Activated CD8-positive, alpha-beta T cell treated with anti-CD3 and anti-CD28 coated beads for 36 hours (primary cell): Measurements from ENCODE around the gene ARVCF. TPM values are rescaled to one million over a fixed set of nuclear protein-coding genes. Genes with fewer than 3 reads are reported as not detected.
"Not testable (repeated sequence)": the region's sequence is repeated elsewhere in the genome, so short reads cannot be mapped to it uniquely, and the experiment has no call there.

Experiments used
- ATAC-seq: fragments of 200-7000 bp; cut with Tn5 transposase; one replicate; pipeline ENCODE4 v1.10.0; 2021; ENCODE audit warnings: mild to moderate bottlenecking, moderate library complexity
- CTCF ChIA-PET: fragments of 350-600 bp; sonication (Branson Sonifier 250); formaldehyde crosslinking; loops from one replicate; lab custom pipeline; 2021; ENCODE audit warnings: antibody characterized with exemption; lab: Charles Lee
- POLR2A ChIA-PET: fragments of 350-600 bp; sonication (Branson Sonifier 250); formaldehyde crosslinking; loops from one replicate; lab custom pipeline; 2021; ENCODE audit warnings: antibody characterized with exemption; lab: Charles Lee
- DNase-seq: peaks from one replicate; pipeline ENCODE4 v3.0.0-alpha.2; 2020
- H3K27ac Mint-ChIP-seq: one replicate; pipeline ENCODE4 v1.8.0; 2021; ENCODE audit warnings: mild to moderate bottlenecking, mixed read lengths
- H3K27me3 Mint-ChIP-seq: one replicate; pipeline ENCODE4 v1.8.0; 2021; ENCODE audit warnings: mixed read lengths
- H3K36me3 Mint-ChIP-seq: one replicate; pipeline ENCODE4 v1.8.0; 2021; ENCODE audit warnings: low read depth, mixed read lengths
- H3K4me1 Mint-ChIP-seq: one replicate; pipeline ENCODE4 v1.8.0; 2021; ENCODE audit warnings: low read depth, mixed read lengths
- H3K4me3 Mint-ChIP-seq: one replicate; pipeline ENCODE4 v1.8.0; 2021; ENCODE audit warnings: mild to moderate bottlenecking, moderate library complexity, mixed read lengths
- H3K9me3 Mint-ChIP-seq: one replicate; pipeline ENCODE4 v1.8.0; 2021; ENCODE audit warnings: mixed read lengths
- CTCF ChIP-seq: fragments of 200-600 bp; IDR thresholded peaks from one replicate; pipeline ENCODE4 v1.8.0; 2022; ENCODE audit warnings: antibody characterized with exemption, mild to moderate bottlenecking
- intact Hi-C: fragments of 100-400 bp; cut with micrococcal nuclease; formaldehyde crosslinking; loops from one replicate; pipeline ENCODE4 v1.10.0; 2022
- total RNA-seq, 2 experiments: library from RNA; stranded (reverse); gene quantifications; one replicate each; pipeline ENCODE4 v1.2.3, GENCODE V29; 2021

The ARVCF gene
- total RNA-seq, 2 experiments from 2014 or later, result 1.2 to 1.9 TPM

- CTCF ChIA-PET, result interaction anchor here (0.5 to 2.7 kb wide), 3 partner anchors 12 to 217 kb away, joined by 3 to 13 read pairs (median 3); partner anchors contain the start of gene GP1BB
- no peak for TF ChIP-seq CTCF
- peaks cover 39% of the 10 kb centered on the region for H3K36me3 Mint-ChIP-seq
- intact Hi-C loops, result no loop called here
- DNase-seq (no peak), ATAC-seq (peak; percentile 3)
- H3K9me3 Mint-ChIP-seq, result peaks cover 12% of the 10 kb centered on the region
- peaks cover 32% of the 10 kb centered on the region for H3K4me1 Mint-ChIP-seq
- H3K27ac Mint-ChIP-seq, result peak overlapping the region; percentile 78
- H3K4me3 Mint-ChIP-seq, result peak overlapping the region; percentile 97
- POLR2A ChIA-PET, result interaction anchor here (1.0 to 2.3 kb wide), 9 partner anchors 10 to 303 kb away, joined by 3 to 8 read pairs (median 3); partner anchors contain the start of gene TRMT2A
- H3K27me3 Mint-ChIP-seq, result no peaks in the 10 kb centered on the region
Measured at GRCh38 chr22:19940536-19941364, 75.9 kb downstream of the ARVCF start.

GRCh38 chr22:19937616-19938473 lies 78.8 kb downstream of the ARVCF start:
- Mint-ChIP-seq H3K4me1 (peaks cover 14% of the 10 kb centered on the region), H3K27me3 (no peaks in the 10 kb centered on the region), H3K4me3 (no peak overlapping the region), H3K27ac (no peak overlapping the region), H3K36me3 (peaks cover 31% of the 10 kb centered on the region), H3K9me3 (peaks cover 18% of the 10 kb centered on the region)
- no peak for DNase-seq
- no peak for TF ChIP-seq CTCF
- intact Hi-C loops, result no loop called here
- ChIA-PET POLR2A (no interaction called here), CTCF (interaction anchor here (0.8 to 1.3 kb wide), 3 partner anchors 9 to 28 kb away, joined by 3 to 5 read pairs (median 3); no protein-coding TSS in a partner anchor)
- ATAC-seq, result no peak

GRCh38 chr22:19936513-19936912 lies 80.1 kb downstream of the ARVCF start:
- no peak overlapping the region for H3K27ac Mint-ChIP-seq
- ChIA-PET CTCF (interaction anchor here (0.8 to 1.9 kb wide), 4 partner anchors 10 to 26 kb away, joined by 3 to 5 read pairs (median 3); no protein-coding TSS in a partner anchor), POLR2A (no interaction called here)
- no peaks in the 10 kb centered on the region for H3K27me3 Mint-ChIP-seq
- DNase-seq (no peak), ATAC-seq (no peak)
- peaks cover 27% of the 10 kb centered on the region for H3K36me3 Mint-ChIP-seq
- H3K4me3 Mint-ChIP-seq, result no peak overlapping the region
- no peak for TF ChIP-seq CTCF
- H3K4me1 Mint-ChIP-seq, result peaks cover 9% of the 10 kb centered on the region
- intact Hi-C loops, result no loop called here
- H3K9me3 Mint-ChIP-seq, result peaks cover 18% of the 10 kb centered on the region

- H3K27ac Mint-ChIP-seq, ATAC-seq, intact Hi-C loops, H3K27me3 Mint-ChIP-seq, DNase-seq, H3K4me3 Mint-ChIP-seq, POLR2A ChIA-PET, H3K4me1 Mint-ChIP-seq: not testable (repeated sequence)
- peaks cover 18% of the 10 kb centered on the region for H3K9me3 Mint-ChIP-seq
- peaks cover 27% of the 10 kb centered on the region for H3K36me3 Mint-ChIP-seq
- CTCF ChIA-PET, result interaction anchor here (1.9 kb wide), 1 partner anchor 13 kb away, joined by 3 read pairs; no protein-coding TSS in a partner anchor
Measured at GRCh38 chr22:19935123-19935718, 81.4 kb downstream of the ARVCF start.
